Measurements from ENCODE around the gene RTKN2.

Gene RTKN2

GRCh38 chr10:62231805-62232204, 36.8 kb downstream of the RTKN2 start:
- Histone ChIP-seq H3K4me3 (replicated peaks; ENCODE audit: low read depth, low read length) (no peak overlapping the region), H3K27me3 (replicated peaks; ENCODE audit: control insufficient read depth, insufficient read depth, low read length) (no peaks in the 10 kb centered on the region), H3K36me3 (ENCODE audit: control insufficient read depth, insufficient read depth, low read length) (no peaks in the 10 kb centered on the region)
- TF ChIP-seq CTCF (IDR thresholded peaks at IDR 0.05; ENCODE audit: insufficient read depth, low read length, poor library complexity, severe bottlenecking): no peak
- no peak for DNase-seq (ENCODE audit: extremely low read depth, insufficient read length)

GRCh38 chr10:62231371-62231770, 37.3 kb downstream of the RTKN2 start:
- Histone ChIP-seq H3K27me3 (replicated peaks; ENCODE audit: control insufficient read depth, insufficient read depth, low read length) (no peaks in the 10 kb centered on the region), H3K36me3 (ENCODE audit: control insufficient read depth, insufficient read depth, low read length) (no peaks in the 10 kb centered on the region), H3K4me3 (replicated peaks; ENCODE audit: low read depth, low read length) (no peak overlapping the region)
- DNase-seq (ENCODE audit: extremely low read depth, insufficient read length): no peak
- TF ChIP-seq CTCF (IDR thresholded peaks at IDR 0.05; ENCODE audit: insufficient read depth, low read length, poor library complexity, severe bottlenecking): no peak

GRCh38 chr10:62230344-62231121, 38.1 kb downstream of the RTKN2 start:
- no peak overlapping the region for H3K4me3 ChIP-seq (replicated peaks; ENCODE audit: low read depth, low read length)
- no peak for DNase-seq (ENCODE audit: extremely low read depth, insufficient read length)

GRCh38 chr10:62225362-62225761, 43.3 kb downstream of the RTKN2 start:
- Histone ChIP-seq H3K36me3 (ENCODE audit: control insufficient read depth, insufficient read depth, low read length) (no peaks in the 10 kb centered on the region), H3K27me3 (replicated peaks; ENCODE audit: control insufficient read depth, insufficient read depth, low read length) (no peaks in the 10 kb centered on the region), H3K4me3 (replicated peaks; ENCODE audit: low read depth, low read length) (no peak overlapping the region)
- no peak for DNase-seq (ENCODE audit: extremely low read depth, insufficient read length)
- no peak for TF ChIP-seq CTCF (IDR thresholded peaks at IDR 0.05; ENCODE audit: insufficient read depth, low read length, poor library complexity, severe bottlenecking)

More at GRCh38 chr10:62230344-62231121, 38.1 kb downstream of the RTKN2 start:
- TF ChIP-seq CTCF (IDR thresholded peaks at IDR 0.05; ENCODE audit: insufficient read depth, low read length, poor library complexity, severe bottlenecking): no peak
- Histone ChIP-seq H3K36me3 (ENCODE audit: control insufficient read depth, insufficient read depth, low read length) (no peaks in the 10 kb centered on the region), H3K27me3 (replicated peaks; ENCODE audit: control insufficient read depth, insufficient read depth, low read length) (no peaks in the 10 kb centered on the region)

- Histone ChIP-seq H3K4me3 (replicated peaks; ENCODE audit: low read depth, low read length) (no peak overlapping the region), H3K27me3 (replicated peaks; ENCODE audit: control insufficient read depth, insufficient read depth, low read length) (no peaks in the 10 kb centered on the region), H3K36me3 (ENCODE audit: control insufficient read depth, insufficient read depth, low read length) (no peaks in the 10 kb centered on the region)
- no peak for TF ChIP-seq CTCF (IDR thresholded peaks at IDR 0.05; ENCODE audit: insufficient read depth, low read length, poor library complexity, severe bottlenecking)
- DNase-seq (ENCODE audit: extremely low read depth, insufficient read length): no peak
These were observed 44.0 kb downstream of the RTKN2 start for GRCh38 chr10:62224606-62225005.

All from GM06990 (cell line).